ENCODE measurements around the gene TMCO4. TPM values are rescaled to one million over a fixed set of nuclear protein-coding genes. Genes with fewer than 3 reads are reported as not detected.
"Not testable (repeated sequence)": the region's sequence is repeated elsewhere in the genome, so short reads cannot be mapped to it uniquely, and the experiment has no call there.

The TMCO4 gene
- total RNA-seq, 2 experiments from 2014 or later: 16.3 to 16.9 TPM

DNA sequence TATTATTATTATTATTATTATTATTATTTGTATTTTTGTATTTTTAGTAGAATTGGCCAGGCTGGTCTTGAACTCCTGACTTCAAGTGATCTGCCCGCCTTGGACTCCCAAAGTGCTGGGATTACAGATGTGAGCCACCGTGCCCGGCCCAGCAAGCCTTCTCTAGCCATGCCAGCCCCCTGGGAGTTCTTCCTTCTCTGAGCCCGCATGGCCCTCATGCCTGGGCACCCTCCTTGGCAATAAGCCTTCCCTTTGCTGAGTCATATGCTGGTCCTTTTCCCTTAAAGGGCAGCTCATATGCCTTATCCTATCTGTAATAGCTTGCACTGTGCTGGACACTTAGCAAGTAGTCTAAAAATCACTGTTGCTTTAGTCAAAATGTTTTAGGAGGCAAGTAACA, 164.1 kb downstream of the TMCO4 start:
- ChIA-PET POLR2A (interaction anchor here (0.8 kb wide), 1 partner anchor 11 kb away, joined by 3 read pairs; no protein-coding TSS in a partner anchor), CTCF (interaction anchor here (0.8 kb wide), 1 partner anchor 27 kb away, joined by 3 read pairs; no protein-coding TSS in a partner anchor)
- no peaks in the 10 kb centered on the region for H3K9me3 Mint-ChIP-seq
- no peaks in the 10 kb centered on the region for H3K36me3 Mint-ChIP-seq (ENCODE audit: low read depth)
- H3K27me3 Mint-ChIP-seq: no peaks in the 10 kb centered on the region
- no peaks in the 10 kb centered on the region for H3K4me1 Mint-ChIP-seq
- H3K27ac Mint-ChIP-seq: no peak overlapping the region
- DNase-seq: no peak
- H3K4me3 Mint-ChIP-seq: no peak overlapping the region

DNA sequence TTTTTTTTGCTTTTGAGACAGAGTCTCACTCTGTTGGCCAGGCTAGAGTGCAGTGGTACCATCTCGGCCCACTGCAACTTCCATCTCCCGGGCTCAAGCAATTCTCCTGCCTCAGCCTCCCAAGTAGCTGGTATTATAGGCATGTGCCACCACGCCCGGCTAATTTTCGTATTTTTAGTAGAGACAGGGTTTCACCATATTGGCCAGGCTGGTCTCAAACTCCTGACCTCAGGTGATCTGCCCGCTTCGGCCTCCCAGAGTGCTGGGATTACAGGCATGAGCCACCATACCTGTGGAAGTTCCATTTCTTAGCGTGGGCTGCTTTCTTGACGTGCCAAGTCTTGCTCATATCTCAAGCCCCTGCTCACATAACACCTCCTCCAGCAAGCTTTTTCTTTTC, 164.7 kb downstream of the TMCO4 start:
- CTCF ChIA-PET; POLR2A ChIA-PET; DNase-seq; H3K4me3 Mint-ChIP-seq; H3K4me1 Mint-ChIP-seq; H3K27me3 Mint-ChIP-seq; H3K36me3 Mint-ChIP-seq (ENCODE audit: low read depth); H3K9me3 Mint-ChIP-seq; H3K27ac Mint-ChIP-seq: not testable (repeated sequence)

DNA sequence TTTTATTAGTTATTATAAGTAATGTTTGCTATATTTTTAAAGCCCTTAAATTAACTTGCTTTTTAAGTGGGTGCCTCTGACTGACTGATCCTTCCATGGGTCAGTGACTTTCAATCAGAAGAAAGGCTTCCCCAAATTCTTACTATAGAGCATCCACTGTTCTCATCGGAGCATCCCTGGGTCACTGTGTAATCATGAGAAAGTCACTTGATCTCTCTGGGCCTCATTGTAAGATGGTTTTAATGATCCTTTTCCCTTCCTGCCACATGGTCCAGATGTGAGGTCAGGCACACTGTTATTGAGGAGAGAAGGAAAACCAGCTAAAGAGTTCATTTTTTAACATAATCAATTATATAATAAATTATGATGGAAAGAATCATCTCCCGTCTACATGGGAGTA, 166.6 kb downstream of the TMCO4 start:
- DNase-seq: no peak
- Mint-ChIP-seq H3K27ac (no peak overlapping the region), H3K36me3 (ENCODE audit: low read depth) (peaks cover 3% of the 10 kb centered on the region), H3K27me3 (no peaks in the 10 kb centered on the region), H3K9me3 (no peaks in the 10 kb centered on the region), H3K4me1 (no peaks in the 10 kb centered on the region), H3K4me3 (no peak overlapping the region)
- POLR2A ChIA-PET: no interaction called here
- CTCF ChIA-PET: no interaction called here

Other genes with a start within 250 kb of the TMCO4 start
- 10 to 100 TPM; 25.4 to 29.8 TPM for gene NBL1, start 155.6 kb downstream of the TMCO4 start, total RNA-seq
- gene HTR6, start 135.0 kb downstream of the TMCO4 start, total RNA-seq: not detected
- gene RNF186, start 15.4 kb upstream of the TMCO4 start, total RNA-seq: not detected
- gene OTUD3, start 82.5 kb upstream of the TMCO4 start, total RNA-seq: 1 to 10 TPM; 6.7 to 7.6 TPM
- not detected for gene PLA2G2E, start 123.7 kb upstream of the TMCO4 start, total RNA-seq
- not detected for gene PLA2G2A, start 179.7 kb upstream of the TMCO4 start, total RNA-seq

All from activated CD4-positive, alpha-beta memory T cell treated with anti-CD3 and anti-CD28 coated beads, Interleukin-2, amount 10 ng/mL, durations not matched to agents 7 days and 5 days (primary cell).